Ureter (tissue), 1 donor: ENCODE measurements around the gene OTULIN. TPM values are rescaled to one million over a fixed set of nuclear protein-coding genes. Genes with fewer than 3 reads are reported as not detected.

Experiments used
- DNase-seq: peaks from one replicate; pipeline ENCODE4 v3.0.0-alpha.2; 2020; ENCODE audit warnings: low spot score
- total RNA-seq: library from RNA; stranded (reverse); gene quantifications from one replicate; pipeline ENCODE4 v1.2.4, GENCODE V29; 2023
- donor health status: DM: yes; HTN: yes; CAD: no.

The OTULIN gene
- 35.1 TPM for total RNA-seq

DNA sequence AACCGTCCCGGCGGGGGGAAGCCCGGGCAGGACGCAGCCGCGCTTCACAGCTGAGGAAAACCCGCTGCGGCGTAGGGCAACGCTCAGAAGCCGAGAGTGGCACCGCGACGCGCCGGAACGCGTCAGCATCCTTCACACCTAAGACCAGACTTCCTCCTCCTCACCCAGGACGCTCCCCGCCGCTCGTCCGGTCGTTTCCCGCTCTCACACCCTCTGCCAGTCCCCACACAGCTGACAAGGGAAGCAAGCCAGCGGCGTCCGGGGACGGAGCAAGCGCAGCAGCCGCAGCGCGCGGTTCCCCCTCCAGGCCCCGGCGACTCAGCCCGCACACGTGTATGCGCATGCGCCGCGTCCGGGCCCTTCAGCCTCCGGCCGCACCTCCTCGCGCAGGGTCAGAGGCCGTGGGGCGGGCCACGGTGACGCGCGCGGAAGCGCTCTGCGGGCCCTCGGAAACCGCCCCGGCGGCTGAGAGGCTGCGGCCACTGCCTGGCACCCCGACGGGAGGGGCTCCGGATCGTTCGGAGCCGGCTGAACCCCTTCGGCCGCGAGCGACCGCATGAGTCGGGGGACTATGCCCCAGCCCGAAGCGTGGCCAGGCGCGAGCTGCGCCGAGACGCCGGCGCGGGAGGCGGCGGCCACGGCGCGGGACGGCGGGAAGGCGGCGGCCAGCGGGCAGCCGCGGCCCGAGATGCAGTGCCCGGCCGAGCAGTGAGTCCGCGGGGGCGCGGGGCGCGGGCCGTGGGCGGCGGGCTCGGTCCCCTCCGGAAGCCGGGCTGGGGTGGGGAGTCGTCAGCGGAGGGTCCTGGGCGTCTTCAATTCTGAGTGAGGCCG is at the start of gene OTULIN:
Gene OTULIN (plus strand): TSS at position 449 of the 831 bp plus-strand sequence. CDS start 108 bp downstream, at position 557.
- peak; percentile 91 for DNase-seq

DNA sequence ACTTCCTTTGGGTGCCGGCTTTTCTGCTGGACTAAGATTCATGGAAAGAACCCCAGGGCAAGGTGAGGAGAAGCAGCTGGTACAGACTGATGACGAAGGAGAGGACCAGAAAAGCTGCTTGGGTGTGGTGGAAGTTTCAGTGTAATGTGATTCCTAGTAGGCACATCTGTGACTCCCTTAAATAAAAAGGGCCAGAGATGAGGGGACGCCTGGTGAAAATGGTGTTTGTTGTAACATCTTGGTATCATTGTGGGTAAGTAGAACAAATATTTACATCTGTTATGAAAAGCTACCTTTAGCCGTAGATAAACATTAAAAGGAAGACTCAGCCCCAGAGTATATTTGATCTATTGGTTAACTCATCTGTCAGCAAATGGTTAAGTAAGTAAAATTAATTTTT is 49.2 kb upstream of the OTULIN start:
- no peak for DNase-seq

DNA sequence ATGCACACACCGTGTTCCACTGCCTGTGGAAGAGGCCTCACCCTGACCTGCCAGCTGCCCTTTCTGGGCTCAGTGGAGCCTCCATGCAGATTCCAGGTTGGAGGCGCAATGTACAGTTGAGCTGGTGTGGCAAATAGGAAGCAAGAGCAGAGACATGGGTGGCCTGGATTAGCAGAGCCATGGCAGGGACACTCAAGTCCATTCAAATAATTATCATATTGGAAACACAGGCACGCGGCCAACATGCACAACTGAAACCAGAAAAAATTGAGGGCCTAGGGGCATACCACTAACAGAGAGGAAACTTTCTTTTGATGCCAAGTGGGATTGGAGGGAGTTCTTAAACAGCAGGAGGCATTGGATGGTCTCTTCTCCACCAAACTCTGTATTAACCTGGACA is 47.1 kb upstream of the OTULIN start:
- DNase-seq: no peak

- no peak for DNase-seq
Measured at GRCh38 chr5:14627270-14627669, 37.2 kb upstream of the OTULIN start.

- DNase-seq: no peak
Measured at GRCh38 chr5:14628346-14628745, 36.2 kb upstream of the OTULIN start.

DNA sequence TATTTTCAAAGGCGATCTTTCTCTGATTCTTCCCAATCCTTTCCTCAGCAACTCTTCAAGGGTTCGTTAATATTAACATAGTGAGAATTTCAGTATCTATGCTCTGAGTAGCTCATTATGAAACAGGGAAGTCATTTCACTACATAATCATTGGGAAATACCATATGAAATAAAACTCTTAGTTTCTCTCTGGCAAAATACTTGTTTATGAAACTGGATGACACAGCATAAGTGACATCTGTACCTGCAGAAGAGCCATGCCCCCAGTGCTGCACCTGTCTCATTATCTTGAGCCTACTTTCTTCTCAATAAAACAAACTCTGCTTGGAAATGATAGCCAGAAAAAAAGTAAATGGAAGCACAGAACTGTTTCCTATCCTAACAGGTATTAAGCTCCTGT is 33.8 kb upstream of the OTULIN start:
- DNase-seq: no peak

GRCh38 chr5:14635656-14636055 is 28.9 kb upstream of the OTULIN start:
- no peak for DNase-seq

- DNase-seq: no peak
Measured at GRCh38 chr5:14640765-14641164, 23.8 kb upstream of the OTULIN start.

GRCh38 chr5:14644623-14645237 is 19.8 kb upstream of the OTULIN start:
- no peak for DNase-seq

- no peak for DNase-seq
Measured at GRCh38 chr5:14650052-14650451, 14.5 kb upstream of the OTULIN start.

DNA sequence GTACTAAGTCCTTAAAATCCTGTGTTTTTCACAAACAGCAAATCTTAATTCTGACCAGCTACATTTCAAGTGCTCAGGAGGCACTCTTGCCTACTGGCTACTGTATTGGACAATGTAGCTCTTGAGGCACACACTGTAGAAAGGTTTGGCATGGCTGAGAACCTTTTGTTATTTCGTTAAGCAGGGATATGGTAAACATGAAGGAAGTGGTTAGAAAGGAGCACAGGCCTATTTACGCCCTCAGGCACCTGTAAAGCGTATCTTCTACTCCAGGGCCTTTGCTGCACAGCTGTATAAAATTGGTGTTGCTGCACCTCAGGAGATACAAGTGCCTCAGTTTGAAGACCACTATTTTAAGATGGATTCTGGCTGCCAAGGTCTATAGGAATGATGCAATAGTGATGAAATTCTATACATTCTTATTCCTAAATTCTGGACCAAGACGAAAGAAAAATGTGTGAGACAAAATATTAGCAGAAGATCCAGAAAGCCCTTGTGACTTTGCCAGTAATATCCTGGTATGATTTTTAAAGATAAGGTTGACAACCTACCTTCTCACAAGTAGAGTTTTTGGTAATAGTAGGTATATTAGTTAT is 9.3 kb upstream of the OTULIN start:
- DNase-seq: no peak

DNA sequence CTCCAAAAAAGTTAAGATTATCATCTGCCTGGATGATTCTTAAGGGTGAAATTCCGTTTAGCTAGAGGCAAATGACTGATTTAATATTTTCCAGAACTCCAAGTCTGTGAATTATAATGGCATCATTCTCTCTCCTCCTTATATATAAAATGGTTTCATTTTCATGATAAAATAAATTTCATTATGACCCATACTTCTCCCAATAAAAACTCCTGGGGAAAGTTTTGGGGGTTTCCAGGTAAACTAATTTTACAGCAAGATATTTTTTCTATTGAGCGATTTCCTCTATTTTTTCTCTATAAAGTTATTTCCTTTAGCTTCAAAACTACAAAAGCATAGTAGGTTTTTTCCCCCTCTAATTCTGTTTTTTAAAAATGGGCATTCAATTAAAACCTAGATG is 7.6 kb upstream of the OTULIN start:
- no peak for DNase-seq

- DNase-seq: peak; percentile 69
Measured at GRCh38 chr5:14659821-14660607, 4.5 kb upstream of the OTULIN start.

DNA sequence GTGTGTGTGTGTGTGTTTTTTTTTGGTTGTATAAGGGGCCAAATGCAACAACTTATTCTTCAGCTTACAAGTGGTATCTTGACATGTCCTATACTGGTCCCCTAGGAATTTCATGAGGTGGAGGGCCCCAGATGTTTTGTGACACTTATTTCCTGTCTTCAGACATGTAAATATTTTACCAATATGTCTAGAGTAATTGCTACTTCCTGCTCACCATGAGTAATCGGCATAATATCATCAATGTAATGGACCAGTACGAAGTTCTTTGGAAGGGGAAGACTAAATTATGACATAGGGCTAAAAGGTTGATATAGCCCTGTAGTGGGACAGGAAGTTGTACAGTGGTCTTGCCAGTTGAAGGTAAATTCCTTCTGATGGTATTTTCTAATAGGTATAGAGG is 3.7 kb upstream of the OTULIN start:
- DNase-seq: no peak

GRCh38 chr5:14662721-14663260 is 1.7 kb upstream of the OTULIN start:
- DNase-seq: no peak

DNA sequence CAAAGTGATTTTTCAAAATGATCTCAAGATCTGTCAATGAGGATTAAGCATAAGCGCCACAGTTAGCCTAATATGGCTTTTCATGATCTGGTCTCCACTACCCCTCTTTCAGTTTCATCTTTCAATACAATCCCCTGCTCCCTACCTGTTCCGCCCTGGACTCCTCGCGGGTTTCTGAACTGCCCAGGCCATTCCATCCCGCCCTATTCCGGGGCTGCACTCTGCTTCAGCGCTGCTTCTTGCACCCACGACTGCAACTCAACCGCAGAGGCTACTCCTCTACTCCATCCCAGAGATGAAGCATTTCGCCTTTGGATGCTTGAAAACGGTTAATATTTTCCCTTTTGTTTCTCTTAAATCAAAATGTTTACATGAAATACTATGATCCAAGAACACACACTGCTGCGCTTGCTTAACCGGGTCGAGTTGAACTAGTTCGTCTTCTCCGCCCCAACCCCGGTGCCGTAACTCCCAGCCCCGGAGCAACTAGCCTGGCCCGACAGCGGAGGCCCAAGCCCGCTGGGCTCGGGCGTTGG is 716 bp upstream of the OTULIN start:
- DNase-seq: no peak

DNA sequence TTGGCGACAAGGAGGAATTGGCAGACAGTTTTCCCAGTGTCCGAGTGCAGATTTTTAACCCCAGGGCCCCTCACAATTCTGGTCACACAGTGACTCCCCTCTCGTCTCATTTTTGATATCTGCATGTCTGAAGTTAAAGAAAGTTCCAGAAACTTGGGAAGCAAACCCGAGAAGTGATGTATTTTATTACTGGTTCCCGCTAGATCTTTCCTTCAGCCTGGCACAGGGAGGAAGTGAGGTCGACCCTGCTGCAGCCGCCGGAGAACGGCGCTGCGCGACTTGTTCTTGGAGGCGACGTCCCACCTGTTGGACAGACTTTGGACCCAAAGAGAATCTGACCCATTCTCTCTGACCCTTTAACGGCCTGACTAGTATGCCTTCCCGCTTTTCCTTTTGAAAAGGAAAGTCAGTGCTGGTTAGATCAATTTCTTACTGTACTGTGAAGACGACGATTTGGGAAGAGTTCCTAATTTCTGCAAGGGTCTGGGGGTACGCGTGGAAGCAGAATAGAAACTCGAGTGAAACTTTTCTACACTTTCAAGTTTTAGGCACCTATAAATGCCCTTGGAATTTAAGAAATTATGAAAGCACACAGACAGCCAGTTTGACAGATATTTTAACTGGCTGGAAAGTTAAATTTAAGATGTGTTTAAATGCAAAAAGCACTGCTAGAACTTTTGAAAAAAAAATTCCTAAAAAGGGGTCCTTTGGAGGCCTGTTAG is 744 bp downstream of the OTULIN start:
- DNase-seq: no peak

DNA sequence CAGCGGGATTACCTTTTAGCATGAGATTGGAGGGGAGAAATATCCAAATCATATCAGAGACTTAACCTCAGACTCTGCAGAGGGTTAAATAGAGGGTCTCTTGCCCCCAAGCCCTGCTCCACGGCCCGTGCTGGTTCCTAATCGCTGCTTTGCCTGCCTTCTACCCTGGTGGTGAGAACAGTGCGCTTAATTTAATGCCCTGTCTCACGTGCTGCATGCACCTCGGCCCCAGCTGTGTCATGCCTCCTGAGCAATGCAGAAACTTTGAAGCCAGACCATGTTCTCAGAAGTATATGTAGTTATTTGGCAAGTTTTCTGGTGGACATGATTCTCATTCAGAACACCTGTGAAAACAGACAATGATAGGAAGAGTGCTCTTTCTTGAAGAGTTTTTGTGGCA is 1.4 kb downstream of the OTULIN start:
- DNase-seq: no peak

GRCh38 chr5:14666357-14666756 is 1.8 kb downstream of the OTULIN start:
- no peak for DNase-seq

GRCh38 chr5:14667290-14667689 is 2.8 kb downstream of the OTULIN start:
- no peak for DNase-seq

DNA sequence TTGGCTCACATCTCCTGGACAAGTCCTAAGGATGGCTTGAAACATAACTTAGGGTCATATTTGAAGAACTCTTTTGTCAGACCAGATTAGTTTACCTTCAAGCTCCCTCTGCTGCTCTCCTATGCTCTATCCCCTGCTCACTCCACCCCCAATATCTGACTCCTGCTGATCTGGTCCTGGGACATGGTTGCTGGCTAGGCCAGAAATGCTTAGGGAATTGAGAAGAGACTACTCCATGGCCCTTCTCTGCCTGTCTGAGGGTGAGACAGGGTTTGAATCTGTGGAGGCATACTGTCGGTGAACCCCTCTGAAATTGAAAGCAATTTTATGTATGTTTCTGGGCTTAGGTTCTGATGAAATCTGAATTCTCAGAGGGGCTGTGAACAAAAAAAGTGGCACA is 3.3 kb downstream of the OTULIN start:
- DNase-seq: no peak
